Measurements from ENCODE around the gene P2RX3. TPM values are rescaled to one million over a fixed set of nuclear protein-coding genes. Genes with fewer than 3 reads are reported as not detected.

Gene P2RX3
- total RNA-seq, 4 donors from 2014 or later = not detected

- Histone ChIP-seq H3K4me1 (no peaks in the 10 kb centered on the region), H3K27ac (no peak overlapping the region), H3K36me3 (no peaks in the 10 kb centered on the region), H3K4me3 (no peak overlapping the region), H3K9me3 (no peaks in the 10 kb centered on the region), H3K27me3 (no peaks in the 10 kb centered on the region)
- no peak for ATAC-seq
- DNase-seq = no peak
- intact Hi-C loops (cut with DNase I; ENCODE audit: low total_unique reads) = loop anchor here (10.0 kb wide), 1 partner anchor 239 kb away; no protein-coding TSS in a partner anchor
- in situ Hi-C loops (cut with MboI; ENCODE audit: low sequenced_read_pairs in 4 of 4) = loop anchor here in 2 of 4 donors (25.0 kb wide), 2 partner anchors 241 to 516 kb away; no protein-coding TSS in a partner anchor
- TF ChIP-seq POLR2A (IDR thresholded peaks at IDR 0.05) = no peak
- no peak for TF ChIP-seq CTCF (IDR thresholded peaks at IDR 0.05 in 4 of 5, conservative IDR thresholded peaks at IDR 0.05 in 1 of 5)
Measured at GRCh38 chr11:57353446-57353845, 15.3 kb downstream of the P2RX3 start.

- in situ Hi-C loops (cut with MboI; ENCODE audit: low sequenced_read_pairs in 4 of 4) = loop anchor here in 2 of 4 donors (25.0 kb wide), 2 partner anchors 242 to 517 kb away; no protein-coding TSS in a partner anchor
- TF ChIP-seq POLR2A (IDR thresholded peaks at IDR 0.05) = no peak
- no peak for TF ChIP-seq CTCF (IDR thresholded peaks at IDR 0.05 in 4 of 5, conservative IDR thresholded peaks at IDR 0.05 in 1 of 5)
- Histone ChIP-seq H3K27me3 (no peaks in the 10 kb centered on the region), H3K27ac (no peak overlapping the region), H3K4me1 (peaks cover 0 to 4% of the 10 kb centered on the region in 2 donors), H3K4me3 (no peak overlapping the region), H3K9me3 (no peaks in the 10 kb centered on the region), H3K36me3 (no peaks in the 10 kb centered on the region)
- ATAC-seq (no peak), DNase-seq (no peak)
- intact Hi-C loops (cut with DNase I; ENCODE audit: low total_unique reads) = loop anchor here (10.0 kb wide), 1 partner anchor 239 kb away; no protein-coding TSS in a partner anchor
Measured at GRCh38 chr11:57353852-57354251, 15.7 kb downstream of the P2RX3 start.

GRCh38 chr11:57354699-57355098 is 16.5 kb downstream of the P2RX3 start:
- ATAC-seq = no peak
- intact Hi-C loops (cut with DNase I; ENCODE audit: low total_unique reads) = loop anchor here (10.0 kb wide), 1 partner anchor 240 kb away; no protein-coding TSS in a partner anchor

GRCh38 chr11:57356268-57356667 is 18.1 kb downstream of the P2RX3 start:
- H3K36me3 ChIP-seq = no peaks in the 10 kb centered on the region
- no peak overlapping the region for H3K4me3 ChIP-seq
- H3K4me1 ChIP-seq = peaks cover 3 to 11% of the 10 kb centered on the region in 2 donors
- DNase-seq (no peak), ATAC-seq (no peak)
- TF ChIP-seq CTCF (IDR thresholded peaks at IDR 0.05 in 4 of 5, conservative IDR thresholded peaks at IDR 0.05 in 1 of 5) (no peak), POLR2A (IDR thresholded peaks at IDR 0.05) (no peak)
- H3K27ac ChIP-seq = no peak overlapping the region
- in situ Hi-C loops (cut with MboI; ENCODE audit: low sequenced_read_pairs in 4 of 4) = loop anchor here in 2 of 4 donors (25.0 kb wide), 2 partner anchors 244 to 519 kb away; no protein-coding TSS in a partner anchor
- no peaks in the 10 kb centered on the region for H3K27me3 ChIP-seq
- intact Hi-C loops (cut with DNase I; ENCODE audit: low total_unique reads) = loop anchor here (10.0 kb wide), 1 partner anchor 241 kb away; no protein-coding TSS in a partner anchor
- H3K9me3 ChIP-seq = no peaks in the 10 kb centered on the region

More at GRCh38 chr11:57354699-57355098, 16.5 kb downstream of the P2RX3 start:
- no peak for TF ChIP-seq POLR2A (IDR thresholded peaks at IDR 0.05)
- no peak for TF ChIP-seq CTCF (IDR thresholded peaks at IDR 0.05 in 4 of 5, conservative IDR thresholded peaks at IDR 0.05 in 1 of 5)
- H3K27me3 ChIP-seq = no peaks in the 10 kb centered on the region
- in situ Hi-C loops (cut with MboI; ENCODE audit: low sequenced_read_pairs in 4 of 4) = loop anchor here in 2 of 4 donors (25.0 kb wide), 2 partner anchors 242 to 517 kb away; no protein-coding TSS in a partner anchor
- peaks cover 0 to 11% of the 10 kb centered on the region in 2 donors for H3K4me1 ChIP-seq
- H3K9me3 ChIP-seq = no peaks in the 10 kb centered on the region
- no peak overlapping the region for H3K4me3 ChIP-seq
- no peak for DNase-seq
- H3K27ac ChIP-seq = no peak overlapping the region
- H3K36me3 ChIP-seq = no peaks in the 10 kb centered on the region

All from gastrocnemius medialis (tissue), 4 donors.